Left ventricle myocardium inferior (tissue), 1 donor: Measurements from ENCODE around the gene STK40. TPM values are rescaled to one million over a fixed set of nuclear protein-coding genes. Genes with fewer than 3 reads are reported as not detected.

Experiments used
- DNase-seq: peaks from one replicate; pipeline ENCODE4 v3.0.0-alpha.2; 2020
- H3K27ac ChIP-seq: fragments of 200-600 bp; replicated peaks from 2 replicates; pipeline ENCODE4 v1.8.0; 2021
- H3K27me3 ChIP-seq: fragments of 200-600 bp; 2 replicates; pipeline ENCODE4 v1.8.0; 2021; ENCODE audit warnings: low read depth
- H3K36me3 ChIP-seq: fragments of 200-600 bp; 2 replicates; pipeline ENCODE4 v1.8.0; 2021
- H3K4me1 ChIP-seq: fragments of 200-600 bp; 2 replicates; pipeline ENCODE4 v1.8.0; 2021
- H3K4me3 ChIP-seq: fragments of 200-600 bp; 2 replicates; pipeline ENCODE4 v1.8.0; 2021; ENCODE audit warnings: mild to moderate bottlenecking, moderate library complexity
- H3K9me3 ChIP-seq: fragments of 200-600 bp; replicated peaks from 2 replicates; pipeline ENCODE4 v1.8.0; 2021
- intact Hi-C: fragments of 100-400 bp; cut with micrococcal nuclease; formaldehyde crosslinking; loops from one replicate; pipeline ENCODE4 v1.11.0; 2022
- long read RNA-seq: library from polyadenylated mRNA; unstranded; transcript quantifications from one replicate; pipeline ENCODE4 v2.0.0, GENCODE V29; 2021
- total RNA-seq: library from RNA; stranded (reverse); fragmentation: NEBNext Ultra II Directional; extraction: Animal tissue kit (Norgen Biotek cat#: 25700); gene quantifications from one replicate; pipeline ENCODE4 v1.2.1, GENCODE V29; 2021
- TF ChIP-seq, protein P1 (sequence below): fragments of 200-600 bp; IDR thresholded peaks from 2 replicates; pipeline ENCODE4 v1.8.0; 2021; ENCODE audit warnings: antibody characterized with exemption, mild to moderate bottlenecking, borderline replicate concordance
- donor health status: DM: no; HTN: yes; CAD: no; lungs with severe emphysema.

STK40 gene, protein sequence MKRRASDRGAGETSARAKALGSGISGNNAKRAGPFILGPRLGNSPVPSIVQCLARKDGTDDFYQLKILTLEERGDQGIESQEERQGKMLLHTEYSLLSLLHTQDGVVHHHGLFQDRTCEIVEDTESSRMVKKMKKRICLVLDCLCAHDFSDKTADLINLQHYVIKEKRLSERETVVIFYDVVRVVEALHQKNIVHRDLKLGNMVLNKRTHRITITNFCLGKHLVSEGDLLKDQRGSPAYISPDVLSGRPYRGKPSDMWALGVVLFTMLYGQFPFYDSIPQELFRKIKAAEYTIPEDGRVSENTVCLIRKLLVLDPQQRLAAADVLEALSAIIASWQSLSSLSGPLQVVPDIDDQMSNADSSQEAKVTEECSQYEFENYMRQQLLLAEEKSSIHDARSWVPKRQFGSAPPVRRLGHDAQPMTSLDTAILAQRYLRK
- total RNA-seq: 69.8 TPM
- long read RNA-seq, transcript STK40-204 (11 exons, 3,621 nt): major isoform, 62 of 96 reads
- long read RNA-seq, partial matches to known transcripts: 4 of 96 reads
- long read RNA-seq, other reads (novel, unspliced or antisense): 27 of 96 reads

DNA sequence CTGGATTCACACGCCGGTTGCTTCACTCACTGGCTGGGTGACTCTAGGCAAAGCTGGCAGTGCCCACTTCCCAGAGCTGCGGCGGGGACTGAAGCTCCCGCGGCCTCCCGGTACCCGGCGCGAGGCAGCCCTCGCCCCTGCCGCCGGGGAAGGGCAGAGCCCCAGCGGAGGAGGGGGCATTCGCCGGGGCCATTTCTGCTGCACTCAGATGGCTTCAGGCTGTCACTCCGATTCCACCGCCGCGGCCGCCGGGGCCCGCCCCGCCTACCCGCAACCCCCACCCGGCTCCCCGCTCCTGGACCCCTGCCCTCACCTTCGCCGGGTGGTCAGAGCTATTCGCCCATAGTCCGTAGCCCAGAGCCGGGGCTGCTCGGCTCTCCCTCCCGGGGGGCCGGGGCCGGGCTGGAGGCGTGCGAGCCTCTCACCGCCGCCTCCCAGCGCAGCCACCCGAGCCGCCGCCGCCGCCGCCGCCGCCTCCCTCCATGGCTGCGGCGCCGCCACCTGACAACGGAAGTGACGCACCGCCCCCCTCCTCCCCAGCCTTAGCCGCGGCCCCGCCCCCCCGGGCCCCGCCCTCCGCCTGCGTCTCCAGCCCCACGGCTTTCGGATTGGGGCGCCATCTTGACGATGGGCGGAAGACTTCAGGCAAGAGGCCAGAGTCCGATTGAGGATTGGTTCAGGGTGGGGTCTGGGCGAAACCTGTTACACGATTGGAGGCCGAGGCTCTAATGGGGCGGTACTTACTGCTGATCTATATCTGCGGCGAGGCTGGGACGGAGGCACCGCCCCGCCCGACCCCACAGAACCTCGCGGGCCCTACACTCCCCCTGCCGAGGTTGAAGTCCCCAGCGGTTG lies at the start of gene STK40:
Gene STK40, minus strand, starts transcription at position 515 of the 855 bp plus-strand sequence. CDS start 24,592 bp downstream, outside the sequence.
- DNase-seq: peak; percentile 98
- TF ChIP-seq, protein P1, sequence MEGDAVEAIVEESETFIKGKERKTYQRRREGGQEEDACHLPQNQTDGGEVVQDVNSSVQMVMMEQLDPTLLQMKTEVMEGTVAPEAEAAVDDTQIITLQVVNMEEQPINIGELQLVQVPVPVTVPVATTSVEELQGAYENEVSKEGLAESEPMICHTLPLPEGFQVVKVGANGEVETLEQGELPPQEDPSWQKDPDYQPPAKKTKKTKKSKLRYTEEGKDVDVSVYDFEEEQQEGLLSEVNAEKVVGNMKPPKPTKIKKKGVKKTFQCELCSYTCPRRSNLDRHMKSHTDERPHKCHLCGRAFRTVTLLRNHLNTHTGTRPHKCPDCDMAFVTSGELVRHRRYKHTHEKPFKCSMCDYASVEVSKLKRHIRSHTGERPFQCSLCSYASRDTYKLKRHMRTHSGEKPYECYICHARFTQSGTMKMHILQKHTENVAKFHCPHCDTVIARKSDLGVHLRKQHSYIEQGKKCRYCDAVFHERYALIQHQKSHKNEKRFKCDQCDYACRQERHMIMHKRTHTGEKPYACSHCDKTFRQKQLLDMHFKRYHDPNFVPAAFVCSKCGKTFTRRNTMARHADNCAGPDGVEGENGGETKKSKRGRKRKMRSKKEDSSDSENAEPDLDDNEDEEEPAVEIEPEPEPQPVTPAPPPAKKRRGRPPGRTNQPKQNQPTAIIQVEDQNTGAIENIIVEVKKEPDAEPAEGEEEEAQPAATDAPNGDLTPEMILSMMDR: no peak
- peaks cover 5% of the 10 kb centered on the region for H3K36me3 ChIP-seq
- intact Hi-C loops: no loop called here
- H3K9me3 ChIP-seq: no peaks in the 10 kb centered on the region
- peak within 1 kb of the TSS; percentile 99 for H3K27ac ChIP-seq
- H3K4me1 ChIP-seq: peaks cover 95% of the 10 kb centered on the region
- no peaks in the 10 kb centered on the region for H3K27me3 ChIP-seq
- peak within 1 kb of the TSS; percentile 82 for H3K4me3 ChIP-seq

DNA sequence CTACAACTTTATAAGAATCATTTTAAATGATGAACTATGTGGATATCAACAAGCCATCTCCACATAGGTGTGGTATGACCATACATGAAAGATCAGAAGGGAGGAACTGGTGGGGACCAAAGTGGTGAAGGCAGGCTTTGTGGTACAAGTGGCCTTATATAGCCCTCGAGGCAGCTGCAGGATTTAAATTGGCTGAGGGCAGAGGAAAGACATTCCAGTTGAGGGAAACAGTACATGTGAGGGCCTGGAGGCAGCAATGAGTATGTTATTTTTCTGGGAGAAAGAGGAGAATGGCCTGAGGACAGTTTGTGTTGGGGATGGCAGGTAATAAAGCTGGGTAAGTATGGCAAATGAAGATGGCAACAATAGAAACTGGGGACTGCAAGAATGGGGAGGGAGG lies 47.4 kb upstream of the STK40 start:
- H3K4me1 ChIP-seq: no peaks in the 10 kb centered on the region
- no peak for DNase-seq
- H3K9me3 ChIP-seq: no peaks in the 10 kb centered on the region
- TF ChIP-seq, protein P1: no peak
- H3K27ac ChIP-seq: no peak overlapping the region
- H3K36me3 ChIP-seq: peaks cover 19% of the 10 kb centered on the region
- no peak overlapping the region for H3K4me3 ChIP-seq
- intact Hi-C loops: no loop called here
- H3K27me3 ChIP-seq: no peaks in the 10 kb centered on the region

DNA sequence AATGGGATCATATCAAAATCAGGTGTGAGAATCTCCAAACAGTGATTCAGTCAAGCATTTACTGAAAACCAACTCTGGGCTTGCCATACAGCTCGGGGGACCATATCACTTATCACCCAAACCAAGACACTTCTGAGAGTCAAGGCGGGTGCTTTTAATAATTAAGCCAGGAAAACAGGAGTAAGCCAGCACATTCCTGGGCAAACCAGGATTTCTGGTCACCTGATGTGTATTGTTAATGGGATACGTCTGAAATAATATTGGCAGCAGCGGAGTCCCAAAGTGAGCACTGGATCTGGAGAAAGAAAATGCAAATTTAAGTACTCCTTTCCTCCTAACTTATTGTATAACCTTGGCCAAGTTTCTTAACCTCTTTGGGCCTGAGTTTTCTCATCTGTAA lies 46.9 kb upstream of the STK40 start:
- no peak for DNase-seq
- Histone ChIP-seq H3K9me3 (no peaks in the 10 kb centered on the region), H3K4me1 (no peaks in the 10 kb centered on the region), H3K27me3 (no peaks in the 10 kb centered on the region), H3K36me3 (peaks cover 19% of the 10 kb centered on the region), H3K4me3 (no peak overlapping the region), H3K27ac (no peak overlapping the region)
- TF ChIP-seq, protein P1: no peak
- intact Hi-C loops: no loop called here

DNA sequence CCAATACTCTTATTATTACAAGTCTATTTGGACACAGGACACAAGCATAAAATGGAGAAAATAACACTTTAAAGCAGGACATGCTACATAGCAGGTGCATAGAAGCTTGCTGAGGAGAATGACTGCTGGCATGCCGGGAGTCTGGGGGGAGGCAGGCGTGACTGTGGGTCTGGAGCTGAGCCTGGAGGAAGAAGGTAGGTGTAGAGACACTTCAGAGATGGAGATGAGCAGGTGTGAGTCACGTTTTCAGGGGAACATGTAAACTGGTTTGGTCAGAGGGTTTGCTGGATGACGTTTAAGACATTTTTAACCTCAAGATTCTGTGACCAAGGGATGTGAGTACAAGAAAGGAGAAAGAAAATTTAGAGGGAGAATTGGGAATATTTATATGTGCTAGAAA lies 40.1 kb upstream of the STK40 start:
- Histone ChIP-seq H3K27ac (no peak overlapping the region), H3K4me3 (no peak overlapping the region), H3K4me1 (no peaks in the 10 kb centered on the region), H3K27me3 (no peaks in the 10 kb centered on the region), H3K36me3 (peaks cover 13% of the 10 kb centered on the region), H3K9me3 (no peaks in the 10 kb centered on the region)
- TF ChIP-seq, protein P1: no peak
- intact Hi-C loops: no loop called here
- no peak for DNase-seq

DNA sequence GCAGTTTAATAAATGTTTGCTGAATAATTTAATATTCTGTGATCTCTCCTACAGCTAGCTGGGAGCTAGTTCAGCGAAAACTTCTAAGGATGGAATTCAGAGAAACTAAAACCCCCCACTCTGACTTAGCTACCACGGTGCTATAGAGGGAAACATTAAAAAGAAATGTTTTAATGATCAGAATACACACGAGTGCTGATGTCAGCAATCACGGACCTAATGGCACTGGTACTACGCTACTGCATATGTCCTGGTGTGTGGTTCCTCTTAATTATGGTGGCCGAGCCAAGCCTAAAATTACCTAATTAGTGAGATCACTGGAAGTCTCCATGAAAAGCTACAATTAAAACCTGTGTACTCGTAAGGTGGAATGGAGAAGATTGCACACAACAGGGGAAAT lies 35.9 kb upstream of the STK40 start:
- H3K27me3 ChIP-seq: no peaks in the 10 kb centered on the region
- H3K36me3 ChIP-seq: peaks cover 13% of the 10 kb centered on the region
- no peak overlapping the region for H3K27ac ChIP-seq
- no peak for DNase-seq
- TF ChIP-seq, protein P1: no peak
- H3K4me3 ChIP-seq: no peak overlapping the region
- intact Hi-C loops: no loop called here
- H3K4me1 ChIP-seq: peaks cover 20% of the 10 kb centered on the region
- H3K9me3 ChIP-seq: no peaks in the 10 kb centered on the region
